H9 (cell line): ENCODE data around the gene EFTUD2. TPM values are rescaled to one million over a fixed set of nuclear protein-coding genes. Genes with fewer than 3 reads are reported as not detected.

Experiments
- DNase-seq: peaks from one replicate; pipeline ENCODE4 v3.0.0-alpha.2; 2017
- H2AFZ ChIP-seq: one replicate; pipeline ENCODE4 v1.6.1; 2013; ENCODE audit warnings: mild to moderate bottlenecking, low read length, control low read depth, moderate library complexity
- H2AK5ac ChIP-seq: 2 replicates; pipeline ENCODE4 v1.6.1; 2013; ENCODE audit warnings: low read length, control low read depth, mixed read lengths; ENCODE audit not compliant: insufficient read length
- H2BK120ac ChIP-seq: one replicate; pipeline ENCODE4 v1.6.1; 2013; ENCODE audit warnings: low read depth, mild to moderate bottlenecking, low read length, control low read depth, inconsistent platforms; ENCODE audit not compliant: poor library complexity, severe bottlenecking
- H2BK12ac ChIP-seq: 2 replicates; pipeline ENCODE4 v1.6.1; 2013; ENCODE audit warnings: low read length, control low read depth, mixed read lengths, low read depth; ENCODE audit not compliant: insufficient read length
- H2BK15ac ChIP-seq: 2 replicates; pipeline ENCODE4 v1.6.1; 2013; ENCODE audit warnings: low read depth, low read length, control low read depth
- H2BK20ac ChIP-seq: one replicate; pipeline ENCODE4 v1.6.1; 2013; ENCODE audit warnings: low read depth, mild to moderate bottlenecking, low read length, control low read depth, inconsistent platforms; ENCODE audit not compliant: poor library complexity, severe bottlenecking
- H2BK5ac ChIP-seq: 2 replicates; pipeline ENCODE4 v1.6.1; 2013; ENCODE audit warnings: low read length, control low read depth, mixed read lengths; ENCODE audit not compliant: insufficient read length
- H3K14ac ChIP-seq: 2 replicates; pipeline ENCODE4 v1.6.1; 2013; ENCODE audit warnings: low read length, control low read depth; ENCODE audit not compliant: insufficient read depth
- H3K18ac ChIP-seq: 2 replicates; pipeline ENCODE4 v1.6.1; 2013; ENCODE audit warnings: low read depth, mild to moderate bottlenecking, mixed read lengths, low read length, control low read depth; ENCODE audit not compliant: insufficient read length
- H3K23ac ChIP-seq: 2 replicates; pipeline ENCODE4 v1.6.1; 2013; ENCODE audit warnings: low read length, control low read depth, mixed read lengths, low read depth; ENCODE audit not compliant: insufficient read length
- H3K23me2 ChIP-seq: 2 replicates; pipeline ENCODE4 v1.6.1; 2013; ENCODE audit warnings: low read depth, mild to moderate bottlenecking, mixed read lengths, low read length, control low read depth; ENCODE audit not compliant: insufficient read length, poor library complexity, severe bottlenecking
- H3K27ac ChIP-seq: 2 replicates; pipeline ENCODE4 v1.5.1; 2013; ENCODE audit warnings: low read length, control low read depth, mixed read lengths, low read depth; ENCODE audit not compliant: insufficient read length
- H3K27me3 ChIP-seq: 2 replicates; pipeline ENCODE4 v1.6.1; 2013; ENCODE audit warnings: low read length, control low read depth, inconsistent platforms; ENCODE audit not compliant: insufficient read depth
- H3K4ac ChIP-seq: 2 replicates; pipeline ENCODE4 v1.6.1; 2013; ENCODE audit warnings: low read depth, mild to moderate bottlenecking, control low read depth, inconsistent platforms, low read length, moderate library complexity
- H3K4me1 ChIP-seq: 2 replicates; pipeline ENCODE4 v1.6.1; 2013; ENCODE audit warnings: low read length, control low read depth, inconsistent platforms; ENCODE audit not compliant: insufficient read depth
- H3K4me2 ChIP-seq: 2 replicates; pipeline ENCODE4 v1.6.1; 2013; ENCODE audit warnings: low read length, control low read depth, mixed read lengths; ENCODE audit not compliant: insufficient read length, insufficient read depth
- H3K56ac ChIP-seq: 2 replicates; pipeline ENCODE4 v1.6.1; 2013; ENCODE audit warnings: low read depth, mild to moderate bottlenecking, mixed read lengths, low read length, control low read depth; ENCODE audit not compliant: insufficient read length
- H3K79me1 ChIP-seq: 2 replicates; pipeline ENCODE4 v1.6.1; 2013; ENCODE audit warnings: low read depth, mild to moderate bottlenecking, moderate library complexity, low read length, control low read depth, inconsistent platforms; ENCODE audit not compliant: insufficient read depth, poor library complexity, severe bottlenecking
- H3K79me2 ChIP-seq: 2 replicates; pipeline ENCODE4 v1.6.1; 2013; ENCODE audit warnings: low read length, control low read depth, inconsistent platforms; ENCODE audit not compliant: insufficient read depth
- H3K9ac ChIP-seq: 2 replicates; pipeline ENCODE4 v1.6.1; 2013; ENCODE audit warnings: low read length, control low read depth, mixed read lengths; ENCODE audit not compliant: insufficient read length; ENCODE audit errors: extremely low read depth
- H3K9me3 ChIP-seq: one replicate; pipeline ENCODE4 v1.6.1; 2013; ENCODE audit warnings: low read depth, low read length, inconsistent platforms; ENCODE audit not compliant: control insufficient read depth
- H3T11ph ChIP-seq: one replicate; pipeline ENCODE4 v1.6.1; 2013; ENCODE audit warnings: mild to moderate bottlenecking, low read length, control low read depth, inconsistent platforms
- H4K20me1 ChIP-seq: one replicate; pipeline ENCODE4 v1.6.1; 2013; ENCODE audit not compliant: control insufficient read depth, insufficient read length, insufficient read depth
- H4K5ac ChIP-seq: 2 replicates; pipeline ENCODE4 v1.6.1; 2013; ENCODE audit warnings: low read depth, mild to moderate bottlenecking, mixed read lengths, low read length, control low read depth; ENCODE audit not compliant: insufficient read length
- H4K8ac ChIP-seq: replicated peaks from 2 replicates; pipeline ENCODE4 v1.6.1; 2013; ENCODE audit warnings: low read length, control low read depth, mixed read lengths, low read depth; ENCODE audit not compliant: insufficient read length
- H4K91ac ChIP-seq: 2 replicates; pipeline ENCODE4 v1.6.1; 2013; ENCODE audit warnings: low read depth, mild to moderate bottlenecking, moderate library complexity, mixed read lengths, low read length, control low read depth; ENCODE audit not compliant: insufficient read length
- H3K27ac Mint-ChIP-seq, 3 experiments: 2 replicates in 2 of 3; 3 replicates in 1 of 3; pipeline ENCODE4 v1.8.0; 2020 to 2021; ENCODE audit warnings: mixed read lengths in 3 of 3, mild to moderate bottlenecking in 1 of 3, moderate library complexity in 1 of 3
- H3K27me3 Mint-ChIP-seq: 2 replicates; pipeline ENCODE4 v1.8.0; 2021; ENCODE audit warnings: low read depth, mild to moderate bottlenecking, moderate library complexity, mixed read lengths
- H3K36me3 Mint-ChIP-seq, 3 experiments: 2 replicates in 2 of 3; 3 replicates in 1 of 3; pipeline ENCODE4 v1.8.0; 2020 to 2021; ENCODE audit warnings: low read depth in 3 of 3, mixed read lengths in 3 of 3; ENCODE audit not compliant: insufficient read depth in 1 of 3
- H3K4me1 Mint-ChIP-seq, 2 experiments: 2 replicates each; pipeline ENCODE4 v1.8.0; 2020; ENCODE audit warnings: mixed read lengths in 2 of 2
- H3K4me3 Mint-ChIP-seq, 2 experiments: 2 replicates in 1 of 2; 3 replicates in 1 of 2; pipeline ENCODE4 v1.8.0; 2020 to 2021; ENCODE audit warnings: mild to moderate bottlenecking in 2 of 2, mixed read lengths in 2 of 2, moderate library complexity in 1 of 2
- H3K9me3 Mint-ChIP-seq, 2 experiments: 2 replicates in 1 of 2; 3 replicates in 1 of 2; pipeline ENCODE4 v1.8.0; 2020; ENCODE audit warnings: mild to moderate bottlenecking in 2 of 2, mixed read lengths in 2 of 2, moderate library complexity in 1 of 2
- WGBS: extraction: QIAGEN DNeasy Blood & Tissue Kit; methylation state at CpG from one replicate; pipeline ENCODE4 v1.1.7; 2013; ENCODE audit warnings: missing lambda C conversion rate, low lambda C conversion rate, mixed read lengths; ENCODE audit not compliant: insufficient read length; ENCODE audit errors: extremely low coverage; 5-methylcytosine and 5-hydroxymethylcytosine counted together
- total RNA-seq: library from RNA; stranded (reverse); gene quantifications from 2 replicates; pipeline ENCODE4 v1.2.1, GENCODE V29; 2021
- TF ChIP-seq, protein P1 (sequence below): fragments of 200-600 bp; sonication (generic); conservative IDR thresholded peaks from 3 replicates; pipeline ENCODE4 v1.8.0; 2021; ENCODE audit warnings: antibody characterized with exemption, mild to moderate bottlenecking

The EFTUD2 gene
- total RNA-seq, 1 experiment from 2014 or later = 150 TPM

DNA sequence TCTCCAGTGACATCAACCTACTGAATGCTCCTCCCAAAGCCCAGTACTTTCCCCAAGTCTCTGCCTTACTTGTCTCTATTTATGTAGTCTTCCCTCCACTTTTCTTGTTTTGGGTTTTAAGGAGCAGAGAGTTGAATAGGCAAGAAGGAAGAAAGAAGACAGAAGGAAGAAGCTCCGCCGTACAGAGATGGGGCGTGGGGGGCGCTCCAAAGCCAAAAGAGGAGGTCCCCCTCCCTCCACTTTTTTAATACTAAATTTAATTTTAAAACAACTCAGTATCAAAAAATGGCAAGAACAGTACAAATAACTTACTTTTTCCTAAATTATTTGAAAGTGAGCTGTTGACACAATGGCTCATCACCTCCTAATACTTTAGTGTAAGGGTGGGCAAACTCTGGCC is 4.6 kb downstream of the EFTUD2 start:
- Histone ChIP-seq H3K18ac (no peak overlapping the region), H2AK5ac (no peak overlapping the region), H4K20me1 (no peaks in the 10 kb centered on the region), H2BK120ac (no peak overlapping the region), H3K9ac (no peak overlapping the region), H3T11ph (no peak overlapping the region), H3K79me2 (peaks cover 15% of the 10 kb centered on the region; the same call in 1 of the 2 replicates), H3K4ac (no peak overlapping the region), H3K23ac (no peak overlapping the region), H3K4me2 (no peak overlapping the region), H2BK20ac (no peak overlapping the region), H3K23me2 (peaks cover 4% of the 10 kb centered on the region), H2BK12ac (no peak overlapping the region), H3K14ac (no peak overlapping the region), H4K91ac (no peak overlapping the region), H3K79me1 (peaks cover 2% of the 10 kb centered on the region), H4K5ac (no peak overlapping the region), H3K4me1 (no peaks in the 10 kb centered on the region; the same call in 1 of the 2 replicates), H3K56ac (no peak overlapping the region), H3K27me3 (no peaks in the 10 kb centered on the region), H4K8ac (no peak overlapping the region), H3K9me3 (no peaks in the 10 kb centered on the region), H2BK5ac (no peak overlapping the region), H3K27ac (no peak overlapping the region), H2AFZ (no peak overlapping the region), H2BK15ac (no peak overlapping the region)
- peaks cover 5 to 6% of the 10 kb centered on the region in 2 experiments for H3K4me1 Mint-ChIP-seq
- WGBS = no CpG with 5 or more reads among the region's 4 CpGs
- TF ChIP-seq, protein P1, sequence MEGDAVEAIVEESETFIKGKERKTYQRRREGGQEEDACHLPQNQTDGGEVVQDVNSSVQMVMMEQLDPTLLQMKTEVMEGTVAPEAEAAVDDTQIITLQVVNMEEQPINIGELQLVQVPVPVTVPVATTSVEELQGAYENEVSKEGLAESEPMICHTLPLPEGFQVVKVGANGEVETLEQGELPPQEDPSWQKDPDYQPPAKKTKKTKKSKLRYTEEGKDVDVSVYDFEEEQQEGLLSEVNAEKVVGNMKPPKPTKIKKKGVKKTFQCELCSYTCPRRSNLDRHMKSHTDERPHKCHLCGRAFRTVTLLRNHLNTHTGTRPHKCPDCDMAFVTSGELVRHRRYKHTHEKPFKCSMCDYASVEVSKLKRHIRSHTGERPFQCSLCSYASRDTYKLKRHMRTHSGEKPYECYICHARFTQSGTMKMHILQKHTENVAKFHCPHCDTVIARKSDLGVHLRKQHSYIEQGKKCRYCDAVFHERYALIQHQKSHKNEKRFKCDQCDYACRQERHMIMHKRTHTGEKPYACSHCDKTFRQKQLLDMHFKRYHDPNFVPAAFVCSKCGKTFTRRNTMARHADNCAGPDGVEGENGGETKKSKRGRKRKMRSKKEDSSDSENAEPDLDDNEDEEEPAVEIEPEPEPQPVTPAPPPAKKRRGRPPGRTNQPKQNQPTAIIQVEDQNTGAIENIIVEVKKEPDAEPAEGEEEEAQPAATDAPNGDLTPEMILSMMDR = no peak
- peaks cover 15 to 40% (median 26%) of the 10 kb centered on the region in 3 experiments for H3K36me3 Mint-ChIP-seq
- DNase-seq = no peak
- H3K27ac Mint-ChIP-seq = no peak overlapping the region
- H3K9me3 Mint-ChIP-seq = no peaks in the 10 kb centered on the region
- no peak overlapping the region for H3K4me3 Mint-ChIP-seq
- H3K27me3 Mint-ChIP-seq = no peaks in the 10 kb centered on the region
